Endothelial cell of umbilical vein (primary cell): Measurements from ENCODE around the gene ABHD4. TPM values are rescaled to one million over a fixed set of nuclear protein-coding genes. Genes with fewer than 3 reads are reported as not detected.

ENCODE experiments used
- BruUV-seq: library from RNA; stranded (reverse); fragments of 400-500 nt; replicated peaks from 2 replicates; lab custom pipeline; 2021; lab: Mats Ljungman, UMichigan
- CTCF ChIA-PET: fragments of 300-600, 350-600 bp; sonication (Branson Sonifier 250); formaldehyde crosslinking; loops from one replicate; lab custom pipeline; 2021; ENCODE audit warnings: antibody characterized with exemption, inconsistent platforms; lab: Charles Lee
- POLR2A ChIA-PET: fragments of 300-600, 350-600 bp; sonication (Branson Sonifier 250); formaldehyde crosslinking; loops from one replicate; lab custom pipeline; 2021; ENCODE audit warnings: antibody characterized with exemption, inconsistent platforms; lab: Charles Lee
- DNase-seq: peaks from one replicate; pipeline ENCODE4 v3.0.0-alpha.2; 2011; ENCODE audit warnings: low read depth, low spot score
- FAIRE-seq: peaks from 2 replicates; lab custom pipeline; 2011; peaks lifted over from hg19 to GRCh38; lab: Jason Lieb, UNC
- H2AFZ ChIP-seq: 2 replicates; pipeline ENCODE4 v1.6.0; 2012; ENCODE audit warnings: low read depth, low read length, control low read depth, inconsistent platforms
- H3K27ac ChIP-seq: 2 replicates; pipeline ENCODE4 v1.5.1; 2011; ENCODE audit warnings: low read depth, mild to moderate bottlenecking, control low read depth, low read length, moderate library complexity; ENCODE audit not compliant: insufficient read depth
- H3K27me3 ChIP-seq, 2 experiments: 2 replicates each; pipeline versions ENCODE4 v1.6.0 to v1.6.1; 2011; ENCODE audit warnings: low read length in 2 of 2, mixed read lengths in 1 of 2; ENCODE audit not compliant: control insufficient read depth in 2 of 2, insufficient read depth in 2 of 2
- H3K36me3 ChIP-seq, 2 experiments: 2 replicates in 1 of 2; 3 replicates in 1 of 2; pipeline ENCODE4 v1.5.1; 2011; ENCODE audit warnings: low read length in 2 of 2, mild to moderate bottlenecking in 1 of 2, moderate library complexity in 1 of 2; ENCODE audit not compliant: control insufficient read depth in 2 of 2, insufficient read depth in 2 of 2; ENCODE audit errors: extremely low read depth in 1 of 2
- H3K4me1 ChIP-seq: 3 replicates; pipeline ENCODE4 v1.5.1; 2011; ENCODE audit warnings: mild to moderate bottlenecking, low read length; ENCODE audit not compliant: control insufficient read depth, insufficient read depth; ENCODE audit errors: extremely low read depth
- H3K4me2 ChIP-seq: 2 replicates; pipeline ENCODE4 v1.6.1; 2011; ENCODE audit warnings: low read length, control low read depth, mixed read lengths; ENCODE audit not compliant: insufficient read depth
- H3K4me3 ChIP-seq, 3 experiments: fragments of 200-600 bp in 1 of 3; sonication (generic), shearing (Covaris generic) in 1 of 3; replicated peaks in 1 of 3; 2 replicates each; pipeline ENCODE4 v1.5.1; 2011 to 2016; ENCODE audit warnings: control low read depth in 3 of 3, low read length in 3 of 3, mild to moderate bottlenecking in 2 of 3, inconsistent platforms in 1 of 3, low read depth in 1 of 3, moderate library complexity in 1 of 3; ENCODE audit not compliant: insufficient read depth in 1 of 3
- H3K79me2 ChIP-seq: 2 replicates; pipeline ENCODE4 v1.6.0; 2012; ENCODE audit warnings: low read length, inconsistent platforms; ENCODE audit not compliant: control insufficient read depth, insufficient read depth
- H3K9ac ChIP-seq: replicated peaks from 2 replicates; pipeline ENCODE3; 2011; ENCODE audit warnings: low read length, control low read depth; ENCODE audit not compliant: insufficient read depth; ENCODE audit errors: extremely low read depth
- H3K9me1 ChIP-seq: replicated peaks from 3 replicates; pipeline ENCODE4 v1.6.0; 2011; ENCODE audit warnings: mild to moderate bottlenecking, low read length; ENCODE audit not compliant: control insufficient read depth, insufficient read depth; ENCODE audit errors: extremely low read depth
- H3K9me3 ChIP-seq: replicated peaks from 2 replicates; pipeline ENCODE4 v1.5.1; 2012; ENCODE audit warnings: low read length, inconsistent platforms; ENCODE audit not compliant: control insufficient read depth, insufficient read depth
- H4K20me1 ChIP-seq: replicated peaks from 2 replicates; pipeline ENCODE3; 2011; ENCODE audit warnings: mild to moderate bottlenecking, low read length; ENCODE audit not compliant: control insufficient read depth, insufficient read depth; ENCODE audit errors: extremely low read depth
- FOS ChIP-seq: IDR thresholded peaks from 2 replicates; pipeline ENCODE4 v1.6.1; 2011; ENCODE audit warnings: mild to moderate bottlenecking, low read length, moderate library complexity, borderline replicate concordance; ENCODE audit not compliant: insufficient read depth
- dilution Hi-C: fragments of 300-500 bp; cut with MboI; formaldehyde crosslinking; loops from one replicate; pipeline ENCODE4 v1.15.0; 2019; ENCODE audit warnings: low sequenced_read_pairs; ENCODE audit not compliant: extremely low pct_ligation_motif_present
- intact Hi-C: fragments of 100-400 bp; cut with micrococcal nuclease; formaldehyde crosslinking; loops from one replicate; pipeline ENCODE4 v1.10.0; 2022
- polyA plus RNA-seq, 4 experiments: library from polyadenylated mRNA; depleted of rRNA in 3 of 4; stranded (reverse) in 3 of 4; unstranded in 1 of 4; fragments of >200 nt; gene quantifications; 2 replicates each; pipeline versions ENCODE4 v1.2.1 to v1.2.3, GENCODE V29; 2011 to 2012; ENCODE audit warnings: missing spikeins in 1 of 4
- total RNA-seq: library from RNA; stranded (reverse); gene quantifications from 2 replicates; pipeline ENCODE4 v1.2.3, GENCODE V29; 2021
- TF ChIP-seq, protein P1 (sequence below), 2 donors: IDR thresholded peaks; 1 replicate in 1 of 2; 2 replicates in 1 of 2; pipeline ENCODE4 v1.5.1; 2011; ENCODE audit warnings: low read length in 2 of 2, mild to moderate bottlenecking in 2 of 2, moderate library complexity in 2 of 2, control low read depth in 1 of 2, inconsistent platforms in 1 of 2, low read depth in 1 of 2; ENCODE audit not compliant: insufficient read depth in 1 of 2; ENCODE audit errors: extremely low read depth in 1 of 2

ABHD4 gene
- total and polyA plus RNA-seq, 2 donors (not counting 3 experiments of a cell fraction or from before 2014, with no cell fraction given), result 34.8 to 45.5 TPM

DNA sequence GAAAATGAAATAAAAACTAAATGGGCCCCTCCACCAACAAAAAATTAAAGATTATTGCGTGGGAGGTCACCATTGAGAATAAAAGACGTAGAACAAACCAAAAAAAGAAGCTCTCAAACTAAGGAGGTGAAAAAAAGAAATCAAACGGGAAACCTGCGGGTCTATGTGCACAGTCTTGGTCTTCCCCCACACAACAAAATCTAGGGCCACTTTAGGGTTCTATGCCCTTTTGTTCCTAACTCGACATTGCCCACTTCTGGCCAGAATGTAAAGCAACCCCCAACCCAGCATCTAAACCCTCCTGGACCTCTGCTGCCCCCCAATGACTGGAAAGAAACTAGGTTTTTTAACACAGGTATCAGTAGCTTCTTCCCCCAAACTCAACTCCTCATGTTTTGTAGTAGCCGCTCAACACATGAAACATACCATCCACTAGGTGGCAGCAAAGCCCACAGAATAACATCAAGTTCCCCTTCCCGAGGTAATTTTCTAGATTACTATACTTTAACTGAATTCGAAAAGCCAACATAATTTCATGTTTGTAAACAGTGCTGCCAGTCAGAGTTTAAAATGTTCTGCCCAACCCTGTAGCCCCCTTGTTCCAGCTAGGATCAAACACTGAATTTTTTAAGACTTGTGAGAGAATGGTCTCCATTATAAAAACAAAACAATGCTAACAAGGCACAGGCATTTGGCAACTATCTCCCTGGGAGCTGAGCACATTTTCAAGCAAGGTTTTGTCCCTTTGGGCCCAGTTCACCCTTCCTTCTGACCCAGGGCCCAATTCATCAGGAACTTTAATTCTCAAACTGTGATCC lies 27.8 kb upstream of the ABHD4 start:
- Histone ChIP-seq H3K4me1 (peaks cover 40% of the 10 kb centered on the region), H3K36me3 (peaks cover 9 to 17% of the 10 kb centered on the region in 2 experiments), H3K4me2 (no peak overlapping the region), H3K4me3 (no peak overlapping the region), H3K9ac (no peak overlapping the region), H2AFZ (no peak overlapping the region), H3K9me1 (no peaks in the 10 kb centered on the region), H4K20me1 (no peaks in the 10 kb centered on the region), H3K79me2 (peaks cover 40% of the 10 kb centered on the region), H3K27ac (no peak overlapping the region), H3K9me3 (no peaks in the 10 kb centered on the region), H3K27me3 (no peaks in the 10 kb centered on the region)
- dilution Hi-C loops, result no loop called here
- TF ChIP-seq, protein P1, sequence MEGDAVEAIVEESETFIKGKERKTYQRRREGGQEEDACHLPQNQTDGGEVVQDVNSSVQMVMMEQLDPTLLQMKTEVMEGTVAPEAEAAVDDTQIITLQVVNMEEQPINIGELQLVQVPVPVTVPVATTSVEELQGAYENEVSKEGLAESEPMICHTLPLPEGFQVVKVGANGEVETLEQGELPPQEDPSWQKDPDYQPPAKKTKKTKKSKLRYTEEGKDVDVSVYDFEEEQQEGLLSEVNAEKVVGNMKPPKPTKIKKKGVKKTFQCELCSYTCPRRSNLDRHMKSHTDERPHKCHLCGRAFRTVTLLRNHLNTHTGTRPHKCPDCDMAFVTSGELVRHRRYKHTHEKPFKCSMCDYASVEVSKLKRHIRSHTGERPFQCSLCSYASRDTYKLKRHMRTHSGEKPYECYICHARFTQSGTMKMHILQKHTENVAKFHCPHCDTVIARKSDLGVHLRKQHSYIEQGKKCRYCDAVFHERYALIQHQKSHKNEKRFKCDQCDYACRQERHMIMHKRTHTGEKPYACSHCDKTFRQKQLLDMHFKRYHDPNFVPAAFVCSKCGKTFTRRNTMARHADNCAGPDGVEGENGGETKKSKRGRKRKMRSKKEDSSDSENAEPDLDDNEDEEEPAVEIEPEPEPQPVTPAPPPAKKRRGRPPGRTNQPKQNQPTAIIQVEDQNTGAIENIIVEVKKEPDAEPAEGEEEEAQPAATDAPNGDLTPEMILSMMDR (IDR thresholded peaks at IDR 0.05; ENCODE audit: extremely low read depth in 1 of 2, insufficient read depth in 1 of 2, low read depth in 1 of 2, low read length in 2 of 2), result peak; percentile 55 to 63
- TF ChIP-seq FOS, result no peak
- intact Hi-C loops, result loop anchor here (1.0 to 5.0 kb wide), 8 partner anchors 19 to 283 kb away; partner anchors contain the start of genes DAD1, MMP14 and OXA1L
- POLR2A ChIA-PET, result interaction anchor here (0.5 to 1.3 kb wide), 4 partner anchors 8 to 268 kb away, joined by 3 to 4 read pairs (median 4); partner anchors contain the start of gene DAD1
- BruUV-seq, result no TSS peak
- peak; percentile 83 for DNase-seq
- peak; percentile 72 for FAIRE-seq
- CTCF ChIA-PET, result interaction anchor here (0.5 to 6.1 kb wide), 73 partner anchors 8 to 492 kb away, joined by 3 to 293 read pairs (median 5); partner anchors contain the start of genes ABHD4, AJUBA, DAD1 and LRP10
